Lung (tissue), 12 donors: ENCODE measurements around the gene EPS15. TPM values are rescaled to one million over a fixed set of nuclear protein-coding genes. Genes with fewer than 3 reads are reported as not detected.
A peak's percentile ranks its signal among the peaks of the same experiment; 100 is the strongest.

Experiments used
- ATAC-seq: fragments of 200-7000 bp; cut with Tn5 transposase; one replicate; pipeline ENCODE4 v1.9.1; 2020; ENCODE audit warnings: moderate number of reproducible peaks; ENCODE audit not compliant: insufficient read depth, low FRiP score
- DNase-seq, 3 donors: peaks; one replicate each; pipeline ENCODE4 v3.0.0-alpha.2; 2013 to 2017
- H3K27ac ChIP-seq, 2 donors: one replicate each; pipeline ENCODE4 v1.5.1; 2013; ENCODE audit warnings: mild to moderate bottlenecking in 2 of 2, moderate library complexity in 2 of 2, control low read depth in 1 of 2, inconsistent platforms in 1 of 2, low read depth in 1 of 2, low read length in 1 of 2
- H3K27me3 ChIP-seq, 3 donors: one replicate each; pipeline ENCODE4 v1.5.1; 2013; ENCODE audit warnings: low read length in 2 of 3; ENCODE audit not compliant: control insufficient read depth in 3 of 3, insufficient read depth in 3 of 3
- H3K36me3 ChIP-seq, 4 donors: one replicate each; pipeline ENCODE4 v1.5.1; 2013; ENCODE audit warnings: low read length in 4 of 4, mild to moderate bottlenecking in 1 of 4, moderate library complexity in 1 of 4; ENCODE audit not compliant: control insufficient read depth in 4 of 4, insufficient read depth in 4 of 4
- H3K4me1 ChIP-seq, 5 donors: one replicate each; pipeline ENCODE4 v1.5.1; 2013; ENCODE audit warnings: low read length in 5 of 5, mild to moderate bottlenecking in 2 of 5, moderate library complexity in 1 of 5; ENCODE audit not compliant: control insufficient read depth in 5 of 5, insufficient read depth in 5 of 5
- H3K4me3 ChIP-seq: one replicate; pipeline ENCODE4 v1.5.1; 2013; ENCODE audit warnings: mild to moderate bottlenecking, control low read depth, moderate library complexity
- H3K9ac ChIP-seq, 2 donors: one replicate each; pipeline ENCODE4 v1.5.1; 2013; ENCODE audit warnings: low read length in 2 of 2, control low read depth in 1 of 2; ENCODE audit not compliant: insufficient read depth in 1 of 2
- H3K9me3 ChIP-seq, 4 donors: one replicate each; pipeline ENCODE4 v1.5.1; 2013; ENCODE audit warnings: low read length in 3 of 4, mild to moderate bottlenecking in 1 of 4, moderate library complexity in 1 of 4; ENCODE audit not compliant: control insufficient read depth in 4 of 4, insufficient read depth in 3 of 4
- CTCF ChIP-seq: IDR thresholded peaks from 2 replicates; pipeline ENCODE4 v1.5.1; 2012; ENCODE audit warnings: mild to moderate bottlenecking; ENCODE audit errors: control extremely low read depth, extremely low read depth
- WGBS, 2 donors: extraction: QIAGEN DNeasy Blood & Tissue Kit; methylation state at CpG; one replicate each; pipeline ENCODE4 v1.1.7; 2013; 5-methylcytosine and 5-hydroxymethylcytosine counted together
- polyA plus RNA-seq, 2 donors: library from polyadenylated mRNA; stranded (reverse); fragments of 200-250 nt; gene quantifications; one replicate each; pipeline ENCODE4 v1.2.1, GENCODE V29; 2013
- total RNA-seq, 2 donors: library from RNA; depleted of rRNA in 1 of 2; stranded (reverse); fragments of >200 nt in 1 of 2; gene quantifications; one replicate each; pipeline ENCODE4 v1.2.1, GENCODE V29; 2014 to 2021
- donor health status: control.
- donor health status: control.
- donor health status: Bipolar disorder and iron deficiency.
- donor health status: healthy.
- donor health status: DM: yes; HTN: yes; CAD: no.

EPS15 gene
- total and polyA plus RNA-seq, 4 donors = 19.2 to 87.2 (median 45.5) TPM

- ATAC-seq = peak; percentile 6
- no peak overlapping the region for H3K9ac ChIP-seq
- no peak for TF ChIP-seq CTCF
- H3K4me3 ChIP-seq = no peak overlapping the region
- no peaks in the 10 kb centered on the region for H3K27me3 ChIP-seq
- no peak overlapping the region for H3K27ac ChIP-seq
- no peak for DNase-seq
- H3K36me3 ChIP-seq = no peaks in the 10 kb centered on the region
- peaks cover 0 to 2% (median 0%) of the 10 kb centered on the region in 5 donors for H3K4me1 ChIP-seq
- H3K9me3 ChIP-seq = no peaks in the 10 kb centered on the region
- 77 to 89% methylated on average over 3 of the region's 3 CpGs for WGBS, 2 donors
Observed at GRCh38 chr1:51559064-51559500, 40.0 kb upstream of the EPS15 start.

GRCh38 chr1:51558375-51558924, 39.4 kb upstream of the EPS15 start:
- Histone ChIP-seq H3K27ac (no peak overlapping the region), H3K9me3 (no peaks in the 10 kb centered on the region), H3K36me3 (no peaks in the 10 kb centered on the region), H3K4me1 (peaks cover 0 to 2% (median 0%) of the 10 kb centered on the region in 5 donors), H3K4me3 (no peak overlapping the region), H3K27me3 (no peaks in the 10 kb centered on the region), H3K9ac (no peak overlapping the region)
- no peak for DNase-seq
- ATAC-seq = no peak
- WGBS, 2 donors = 91 to 98% methylated on average over 5 of the region's 5 CpGs
- TF ChIP-seq CTCF = no peak

GRCh38 chr1:51557168-51557567, 38.1 kb upstream of the EPS15 start:
- peaks cover 0 to 2% (median 0%) of the 10 kb centered on the region in 5 donors for H3K4me1 ChIP-seq
- H3K4me3 ChIP-seq = no peak overlapping the region
- H3K27me3 ChIP-seq = no peaks in the 10 kb centered on the region
- H3K27ac ChIP-seq = no peak overlapping the region
- no peaks in the 10 kb centered on the region for H3K9me3 ChIP-seq
- no peaks in the 10 kb centered on the region for H3K36me3 ChIP-seq
- ATAC-seq = no peak
- DNase-seq = no peak
- no peak overlapping the region for H3K9ac ChIP-seq
- no peak for TF ChIP-seq CTCF
